Neural cell (in vitro differentiated cells): ENCODE measurements around the gene ZNF274. TPM values are rescaled to one million over a fixed set of nuclear protein-coding genes. Genes with fewer than 3 reads are reported as not detected.

Experiments
- H2AFZ ChIP-seq: fragments of 200-600, 300-800 bp; sonication (generic), shearing (Covaris generic); 2 replicates; pipeline ENCODE4 v1.6.0; 2014; ENCODE audit warnings: low read depth, mild to moderate bottlenecking, antibody characterized with exemption, low read length, moderate library complexity
- H3F3A ChIP-seq: fragments of 200-600 bp; shearing (Covaris generic); 2 replicates; pipeline ENCODE4 v1.6.1; 2016; ENCODE audit warnings: mild to moderate bottlenecking, moderate library complexity, mixed read lengths, antibody characterized with exemption, low read length; ENCODE audit not compliant: insufficient read depth, poor library complexity, severe bottlenecking
- H3K27ac ChIP-seq: fragments of 200-600, 300-800 bp; sonication (generic), shearing (Covaris generic); 2 replicates; pipeline ENCODE4 v1.5.1; 2014; ENCODE audit warnings: mild to moderate bottlenecking, low read length, moderate library complexity
- H3K27me3 ChIP-seq: fragments of 300-800, 200-600 bp; sonication (generic), shearing (Covaris generic); 2 replicates; pipeline ENCODE4 v1.6.0; 2014; ENCODE audit warnings: mild to moderate bottlenecking, low read depth, low read length, moderate library complexity; ENCODE audit not compliant: insufficient read depth
- H3K36me3 ChIP-seq: fragments of 300-800, 200-600 bp; sonication (generic), shearing (Covaris generic); 2 replicates; pipeline ENCODE4 v1.5.1; 2014; ENCODE audit warnings: mild to moderate bottlenecking, antibody characterized with exemption, low read length, moderate library complexity; ENCODE audit not compliant: insufficient read depth
- H3K4me2 ChIP-seq: fragments of 300-800, 200-600 bp; sonication (generic), shearing (Covaris generic); 2 replicates; pipeline ENCODE4 v1.6.0; 2014; ENCODE audit warnings: mild to moderate bottlenecking, low read length
- H3K4me3 ChIP-seq: fragments of 300-800, 200-600 bp; sonication (generic), shearing (Covaris generic); 2 replicates; pipeline ENCODE4 v1.5.1; 2014; ENCODE audit warnings: mild to moderate bottlenecking, low read length, moderate library complexity
- H3K79me2 ChIP-seq: fragments of 200-600 bp; shearing (Covaris generic); replicated peaks from 2 replicates; pipeline ENCODE4 v1.6.0; 2014; ENCODE audit warnings: mild to moderate bottlenecking, low read length, moderate library complexity; ENCODE audit not compliant: insufficient read depth
- H3K9ac ChIP-seq: fragments of 300-800, 200-600 bp; sonication (generic), shearing (Covaris generic); 2 replicates; pipeline ENCODE4 v1.6.1; 2016; ENCODE audit warnings: mild to moderate bottlenecking, low read length, mixed read lengths
- H3K9me2 ChIP-seq: fragments of 200-600 bp; shearing (Covaris generic); 2 replicates; pipeline ENCODE4 v1.6.1; 2016; ENCODE audit warnings: mild to moderate bottlenecking, low read length, mixed read lengths; ENCODE audit not compliant: insufficient read depth
- H3K9me3 ChIP-seq: fragments of 200-600, 300-800 bp; sonication (generic), shearing (Covaris generic); 2 replicates; pipeline ENCODE4 v1.6.1; 2016; ENCODE audit warnings: mild to moderate bottlenecking, mixed run types, low read length, moderate library complexity, mixed read lengths
- H4K20me1 ChIP-seq: fragments of 200-600 bp; shearing (Covaris generic); 2 replicates; pipeline ENCODE4 v1.6.1; 2016; ENCODE audit warnings: mild to moderate bottlenecking, mixed run types; ENCODE audit not compliant: insufficient read depth
- EP300 ChIP-seq: fragments of 450-650 bp; conservative IDR thresholded peaks from 2 replicates; pipeline ENCODE4 v1.6.1; 2014; ENCODE audit warnings: antibody characterized with exemption, mild to moderate bottlenecking, moderate library complexity; ENCODE audit not compliant: poor library complexity, severe bottlenecking
- EZH2 ChIP-seq: fragments of 200-600, 300-800 bp; shearing (Covaris generic), sonication (generic); IDR thresholded peaks from 2 replicates; pipeline ENCODE4 v1.6.1; 2014; ENCODE audit warnings: antibody characterized with exemption, low read length, borderline replicate concordance, mild to moderate bottlenecking; ENCODE audit not compliant: insufficient read depth, poor library complexity, severe bottlenecking
- MXI1 ChIP-seq: fragments of 450-650 bp; conservative IDR thresholded peaks from 2 replicates; pipeline ENCODE4 v1.6.1; 2014; ENCODE audit warnings: antibody characterized with exemption, mild to moderate bottlenecking; ENCODE audit not compliant: poor library complexity, severe bottlenecking
- POLR2AphosphoS5 ChIP-seq: IDR thresholded peaks from 2 replicates; pipeline ENCODE4 v1.6.1; 2012
- RAD21 ChIP-seq: fragments of 450-650 bp; conservative IDR thresholded peaks from 2 replicates; pipeline ENCODE4 v1.6.1; 2014; ENCODE audit warnings: antibody characterized with exemption, mild to moderate bottlenecking, moderate library complexity
- SMC3 ChIP-seq: fragments of 450-650 bp; conservative IDR thresholded peaks from 2 replicates; pipeline ENCODE4 v1.6.1; 2014; ENCODE audit warnings: antibody characterized with exemption, mild to moderate bottlenecking, moderate library complexity; ENCODE audit not compliant: poor library complexity
- TAF1 ChIP-seq: IDR thresholded peaks from 2 replicates; pipeline ENCODE4 v1.6.1; 2012; ENCODE audit warnings: low read depth
- polyA plus RNA-seq: library from polyadenylated mRNA; depleted of rRNA; stranded (reverse); fragments of >200 nt; gene quantifications from 2 replicates; pipeline ENCODE4 v1.2.3, GENCODE V29; 2014
- TF ChIP-seq, protein P1 (sequence below): fragments of 450-650 bp; IDR thresholded peaks from 2 replicates; pipeline ENCODE4 v1.5.1; 2014; ENCODE audit warnings: antibody characterized with exemption, mild to moderate bottlenecking, moderate library complexity; ENCODE audit not compliant: poor library complexity, severe bottlenecking
- TF ChIP-seq, protein P2 (sequence below): IDR thresholded peaks from 2 replicates; pipeline ENCODE4 v1.6.1; 2012; ENCODE audit warnings: borderline replicate concordance

The ZNF274 gene
- polyA plus RNA-seq, 1 donor from 2014 or later: 47.2 TPM

DNA sequence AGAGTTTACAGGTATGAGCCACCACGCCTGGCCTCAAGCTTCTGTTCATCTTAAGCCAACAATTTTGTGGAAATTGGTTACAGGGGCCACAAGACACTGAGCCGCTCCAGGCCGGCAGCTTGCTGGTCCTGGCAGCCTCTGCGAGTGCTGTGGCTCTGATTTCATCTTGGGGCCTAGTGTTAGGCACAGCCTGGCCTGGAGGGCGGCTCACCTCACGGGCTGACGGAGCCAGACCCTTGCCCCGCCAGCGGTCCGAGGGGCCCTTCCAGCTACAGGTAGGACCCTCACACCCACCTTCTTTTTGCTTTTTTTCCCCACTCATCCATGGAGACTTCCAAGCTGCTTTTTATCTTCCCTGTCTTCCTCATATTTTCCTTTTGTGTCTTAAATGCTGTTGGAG is 54.5 kb downstream of the ZNF274 start:
- TF ChIP-seq TAF1 (no peak), EP300 (no peak), SMC3 (no peak), RAD21 (no peak), MXI1 (no peak), EZH2 (no peak), POLR2AphosphoS5 (no peak)
- TF ChIP-seq, protein P1, sequence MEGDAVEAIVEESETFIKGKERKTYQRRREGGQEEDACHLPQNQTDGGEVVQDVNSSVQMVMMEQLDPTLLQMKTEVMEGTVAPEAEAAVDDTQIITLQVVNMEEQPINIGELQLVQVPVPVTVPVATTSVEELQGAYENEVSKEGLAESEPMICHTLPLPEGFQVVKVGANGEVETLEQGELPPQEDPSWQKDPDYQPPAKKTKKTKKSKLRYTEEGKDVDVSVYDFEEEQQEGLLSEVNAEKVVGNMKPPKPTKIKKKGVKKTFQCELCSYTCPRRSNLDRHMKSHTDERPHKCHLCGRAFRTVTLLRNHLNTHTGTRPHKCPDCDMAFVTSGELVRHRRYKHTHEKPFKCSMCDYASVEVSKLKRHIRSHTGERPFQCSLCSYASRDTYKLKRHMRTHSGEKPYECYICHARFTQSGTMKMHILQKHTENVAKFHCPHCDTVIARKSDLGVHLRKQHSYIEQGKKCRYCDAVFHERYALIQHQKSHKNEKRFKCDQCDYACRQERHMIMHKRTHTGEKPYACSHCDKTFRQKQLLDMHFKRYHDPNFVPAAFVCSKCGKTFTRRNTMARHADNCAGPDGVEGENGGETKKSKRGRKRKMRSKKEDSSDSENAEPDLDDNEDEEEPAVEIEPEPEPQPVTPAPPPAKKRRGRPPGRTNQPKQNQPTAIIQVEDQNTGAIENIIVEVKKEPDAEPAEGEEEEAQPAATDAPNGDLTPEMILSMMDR: no peak
- TF ChIP-seq, protein P2, sequence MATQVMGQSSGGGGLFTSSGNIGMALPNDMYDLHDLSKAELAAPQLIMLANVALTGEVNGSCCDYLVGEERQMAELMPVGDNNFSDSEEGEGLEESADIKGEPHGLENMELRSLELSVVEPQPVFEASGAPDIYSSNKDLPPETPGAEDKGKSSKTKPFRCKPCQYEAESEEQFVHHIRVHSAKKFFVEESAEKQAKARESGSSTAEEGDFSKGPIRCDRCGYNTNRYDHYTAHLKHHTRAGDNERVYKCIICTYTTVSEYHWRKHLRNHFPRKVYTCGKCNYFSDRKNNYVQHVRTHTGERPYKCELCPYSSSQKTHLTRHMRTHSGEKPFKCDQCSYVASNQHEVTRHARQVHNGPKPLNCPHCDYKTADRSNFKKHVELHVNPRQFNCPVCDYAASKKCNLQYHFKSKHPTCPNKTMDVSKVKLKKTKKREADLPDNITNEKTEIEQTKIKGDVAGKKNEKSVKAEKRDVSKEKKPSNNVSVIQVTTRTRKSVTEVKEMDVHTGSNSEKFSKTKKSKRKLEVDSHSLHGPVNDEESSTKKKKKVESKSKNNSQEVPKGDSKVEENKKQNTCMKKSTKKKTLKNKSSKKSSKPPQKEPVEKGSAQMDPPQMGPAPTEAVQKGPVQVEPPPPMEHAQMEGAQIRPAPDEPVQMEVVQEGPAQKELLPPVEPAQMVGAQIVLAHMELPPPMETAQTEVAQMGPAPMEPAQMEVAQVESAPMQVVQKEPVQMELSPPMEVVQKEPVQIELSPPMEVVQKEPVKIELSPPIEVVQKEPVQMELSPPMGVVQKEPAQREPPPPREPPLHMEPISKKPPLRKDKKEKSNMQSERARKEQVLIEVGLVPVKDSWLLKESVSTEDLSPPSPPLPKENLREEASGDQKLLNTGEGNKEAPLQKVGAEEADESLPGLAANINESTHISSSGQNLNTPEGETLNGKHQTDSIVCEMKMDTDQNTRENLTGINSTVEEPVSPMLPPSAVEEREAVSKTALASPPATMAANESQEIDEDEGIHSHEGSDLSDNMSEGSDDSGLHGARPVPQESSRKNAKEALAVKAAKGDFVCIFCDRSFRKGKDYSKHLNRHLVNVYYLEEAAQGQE: no peak
- Histone ChIP-seq H3K27me3 (no peaks in the 10 kb centered on the region), H3K36me3 (peaks cover 12% of the 10 kb centered on the region), H3K79me2 (no peaks in the 10 kb centered on the region), H3K9me3 (peaks cover 25% of the 10 kb centered on the region), H3K9ac (no peak overlapping the region), H4K20me1 (no peaks in the 10 kb centered on the region), H3K4me2 (no peak overlapping the region), H3K4me3 (no peak overlapping the region), H2AFZ (no peak overlapping the region), H3K9me2 (no peaks in the 10 kb centered on the region), H3K27ac (no peak overlapping the region), H3F3A (no peaks in the 10 kb centered on the region)

DNA sequence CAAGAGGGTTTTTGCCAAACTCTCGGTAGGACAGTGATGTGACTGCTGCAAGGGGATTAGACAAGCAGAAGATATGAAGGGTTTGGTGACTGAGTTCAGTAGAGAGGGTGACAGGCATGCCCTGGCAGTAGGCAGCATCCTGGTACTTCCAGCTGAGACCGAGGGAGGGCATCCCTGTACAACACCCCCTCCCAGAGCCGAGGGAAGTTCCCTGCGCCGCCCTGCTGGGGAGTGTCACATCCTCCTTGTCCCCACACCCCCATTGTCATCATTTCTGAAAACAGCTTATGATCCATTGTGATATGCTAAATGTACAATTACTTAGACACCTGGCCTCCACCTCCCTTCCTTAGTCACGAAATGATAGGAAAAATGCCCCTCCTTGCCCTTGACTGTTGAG is 60.5 kb downstream of the ZNF274 start:
- no peak overlapping the region for H3K4me3 ChIP-seq
- no peaks in the 10 kb centered on the region for H3K79me2 ChIP-seq
- no peak overlapping the region for H2AFZ ChIP-seq
- TF ChIP-seq SMC3 (no peak), EP300 (no peak), RAD21 (no peak), POLR2AphosphoS5 (no peak), EZH2 (no peak), MXI1 (no peak), TAF1 (no peak)
- TF ChIP-seq, protein P2: no peak
- TF ChIP-seq, protein P1: no peak
- no peak overlapping the region for H3K9ac ChIP-seq
- no peak overlapping the region for H3K27ac ChIP-seq
- peaks cover 47% of the 10 kb centered on the region for H3K9me3 ChIP-seq
- H3K27me3 ChIP-seq: no peaks in the 10 kb centered on the region
- H3K9me2 ChIP-seq: no peaks in the 10 kb centered on the region
- no peak overlapping the region for H3K4me2 ChIP-seq
- H4K20me1 ChIP-seq: no peaks in the 10 kb centered on the region
- peaks cover 18% of the 10 kb centered on the region for H3K36me3 ChIP-seq
- no peaks in the 10 kb centered on the region for H3F3A ChIP-seq
